ENCODE data around the gene PRSS12. TPM values are rescaled to one million over a fixed set of nuclear protein-coding genes. Genes with fewer than 3 reads are reported as not detected.

Gene PRSS12
- total RNA-seq, 1 donor from 2014 or later, result 15.0 TPM

DNA sequence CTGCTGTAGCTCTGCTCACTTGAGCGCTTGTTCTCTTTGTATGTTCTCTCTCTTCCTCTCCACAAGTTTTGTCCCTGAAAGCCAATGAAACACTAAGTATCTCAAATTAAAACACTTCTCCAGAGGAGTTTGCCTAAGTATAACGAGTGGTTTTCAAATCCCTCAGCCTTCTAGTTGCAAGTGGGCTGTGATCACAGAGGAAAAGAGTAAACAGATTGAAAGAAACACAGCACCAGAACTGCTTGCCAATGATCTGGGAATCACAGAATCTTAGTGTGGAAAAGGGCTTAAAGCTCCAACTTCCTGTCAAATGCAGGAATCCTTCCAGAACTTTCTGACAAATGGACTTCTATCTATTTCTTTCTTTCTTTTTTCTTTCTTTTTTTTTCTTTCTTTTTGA lies 4.8 kb upstream of the PRSS12 start:
- no peak for TF ChIP-seq POLR2AphosphoS5 (IDR thresholded peaks at IDR 0.05; ENCODE audit: insufficient read depth in 1 of 2, low read depth in 1 of 2)
- TF ChIP-seq POLR2A (IDR thresholded peaks at IDR 0.05), result no peak
- TF ChIP-seq, protein P1, sequence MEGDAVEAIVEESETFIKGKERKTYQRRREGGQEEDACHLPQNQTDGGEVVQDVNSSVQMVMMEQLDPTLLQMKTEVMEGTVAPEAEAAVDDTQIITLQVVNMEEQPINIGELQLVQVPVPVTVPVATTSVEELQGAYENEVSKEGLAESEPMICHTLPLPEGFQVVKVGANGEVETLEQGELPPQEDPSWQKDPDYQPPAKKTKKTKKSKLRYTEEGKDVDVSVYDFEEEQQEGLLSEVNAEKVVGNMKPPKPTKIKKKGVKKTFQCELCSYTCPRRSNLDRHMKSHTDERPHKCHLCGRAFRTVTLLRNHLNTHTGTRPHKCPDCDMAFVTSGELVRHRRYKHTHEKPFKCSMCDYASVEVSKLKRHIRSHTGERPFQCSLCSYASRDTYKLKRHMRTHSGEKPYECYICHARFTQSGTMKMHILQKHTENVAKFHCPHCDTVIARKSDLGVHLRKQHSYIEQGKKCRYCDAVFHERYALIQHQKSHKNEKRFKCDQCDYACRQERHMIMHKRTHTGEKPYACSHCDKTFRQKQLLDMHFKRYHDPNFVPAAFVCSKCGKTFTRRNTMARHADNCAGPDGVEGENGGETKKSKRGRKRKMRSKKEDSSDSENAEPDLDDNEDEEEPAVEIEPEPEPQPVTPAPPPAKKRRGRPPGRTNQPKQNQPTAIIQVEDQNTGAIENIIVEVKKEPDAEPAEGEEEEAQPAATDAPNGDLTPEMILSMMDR (IDR thresholded peaks at IDR 0.05), result no peak
- no peak overlapping the region for H3K4me3 ChIP-seq
- no peaks in the 10 kb centered on the region for H3K9me3 ChIP-seq
- no peak for DNase-seq (ENCODE audit: extremely low spot score in 2 of 2)
- peaks cover 20% of the 10 kb centered on the region for H3K4me1 ChIP-seq
- H3K36me3 ChIP-seq, result no peaks in the 10 kb centered on the region
- intact Hi-C loops (cut with DNase I), result no loop called here
- H3K27ac ChIP-seq, result peak overlapping the region; percentile 61
- no peaks in the 10 kb centered on the region for H3K27me3 ChIP-seq

DNA sequence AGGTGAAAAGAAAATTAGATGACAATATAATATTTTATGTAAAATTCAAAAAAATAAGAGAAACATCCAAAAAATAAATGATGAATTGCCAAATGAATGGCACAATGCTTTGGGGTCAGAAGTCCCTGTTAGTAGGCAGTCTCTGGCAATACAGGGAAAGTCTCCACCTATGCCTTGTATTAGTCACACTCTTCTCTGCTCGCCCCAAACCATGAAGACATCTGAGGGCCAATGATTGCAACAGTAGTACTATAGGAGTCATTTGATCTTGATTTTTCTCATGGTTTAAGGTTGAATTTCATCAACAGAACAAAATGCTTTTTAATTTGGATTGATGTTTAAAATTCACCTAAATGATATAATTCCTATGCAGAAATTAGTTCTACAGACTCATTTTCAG lies 3.9 kb upstream of the PRSS12 start:
- Histone ChIP-seq H3K9me3 (no peaks in the 10 kb centered on the region), H3K27ac (no peak overlapping the region), H3K4me3 (no peak overlapping the region), H3K4me1 (peaks cover 22% of the 10 kb centered on the region), H3K27me3 (no peaks in the 10 kb centered on the region), H3K36me3 (no peaks in the 10 kb centered on the region)
- no peak for DNase-seq (ENCODE audit: extremely low spot score in 2 of 2)
- intact Hi-C loops (cut with DNase I), result no loop called here
- no peak for TF ChIP-seq POLR2AphosphoS5 (IDR thresholded peaks at IDR 0.05; ENCODE audit: insufficient read depth in 1 of 2, low read depth in 1 of 2)
- TF ChIP-seq POLR2A (IDR thresholded peaks at IDR 0.05), result no peak
- TF ChIP-seq, protein P1 (IDR thresholded peaks at IDR 0.05), result no peak

DNA sequence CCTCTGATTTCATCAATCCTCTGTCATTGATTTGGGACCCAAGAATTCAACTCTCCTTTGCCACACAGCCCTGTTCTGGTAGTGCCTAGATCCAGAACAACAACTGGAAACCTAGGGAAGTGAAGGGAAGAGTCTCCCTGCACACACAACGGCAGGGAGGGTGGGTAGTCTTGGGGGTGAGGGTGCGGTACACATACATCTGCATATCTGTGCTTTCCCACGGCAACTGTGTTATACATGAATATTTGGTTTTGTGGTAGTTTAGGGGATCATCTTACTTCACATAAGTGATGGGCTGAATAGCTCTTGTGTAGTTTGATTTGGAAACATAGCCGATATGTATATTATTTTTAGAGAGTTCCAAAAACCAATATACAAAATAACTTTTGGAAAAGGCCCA lies 3.3 kb upstream of the PRSS12 start:
- no peaks in the 10 kb centered on the region for H3K27me3 ChIP-seq
- H3K9me3 ChIP-seq, result no peaks in the 10 kb centered on the region
- no peak for TF ChIP-seq POLR2AphosphoS5 (IDR thresholded peaks at IDR 0.05; ENCODE audit: insufficient read depth in 1 of 2, low read depth in 1 of 2)
- TF ChIP-seq POLR2A (IDR thresholded peaks at IDR 0.05), result no peak
- TF ChIP-seq, protein P1 (IDR thresholded peaks at IDR 0.05), result no peak
- no peak overlapping the region for H3K27ac ChIP-seq
- no peak for DNase-seq (ENCODE audit: extremely low spot score in 2 of 2)
- no peaks in the 10 kb centered on the region for H3K36me3 ChIP-seq
- intact Hi-C loops (cut with DNase I), result no loop called here
- no peak overlapping the region for H3K4me3 ChIP-seq
- peaks cover 22% of the 10 kb centered on the region for H3K4me1 ChIP-seq

DNA sequence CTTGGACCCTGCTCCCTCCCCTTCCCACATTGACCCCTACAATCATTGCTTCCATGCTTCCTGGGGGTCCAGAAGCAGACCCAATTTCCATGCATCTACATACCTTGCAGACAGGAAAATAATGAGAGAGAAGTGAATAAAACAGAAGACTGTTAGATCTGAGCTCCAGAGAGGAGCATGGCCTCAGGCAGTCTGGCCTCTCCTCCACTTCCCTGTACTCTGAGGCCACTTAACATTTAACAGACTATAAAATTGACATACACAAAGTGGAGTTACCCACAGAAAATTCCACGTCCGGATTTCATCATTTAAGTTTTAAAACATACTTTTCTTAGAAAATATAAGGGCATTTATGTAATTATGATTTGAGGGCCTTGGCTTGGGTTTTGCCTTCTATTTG lies 2.1 kb upstream of the PRSS12 start:
- H3K27ac ChIP-seq, result peak overlapping the region; percentile 79
- DNase-seq (ENCODE audit: extremely low spot score in 2 of 2), result no peak
- no peak for TF ChIP-seq POLR2A (IDR thresholded peaks at IDR 0.05)
- TF ChIP-seq POLR2AphosphoS5 (IDR thresholded peaks at IDR 0.05; ENCODE audit: insufficient read depth in 1 of 2, low read depth in 1 of 2), result no peak
- TF ChIP-seq, protein P1 (IDR thresholded peaks at IDR 0.05), result no peak
- H3K9me3 ChIP-seq, result no peaks in the 10 kb centered on the region
- H3K36me3 ChIP-seq, result no peaks in the 10 kb centered on the region
- intact Hi-C loops (cut with DNase I), result no loop called here
- no peaks in the 10 kb centered on the region for H3K27me3 ChIP-seq
- H3K4me1 ChIP-seq, result peaks cover 22% of the 10 kb centered on the region
- H3K4me3 ChIP-seq, result no peak overlapping the region

DNA sequence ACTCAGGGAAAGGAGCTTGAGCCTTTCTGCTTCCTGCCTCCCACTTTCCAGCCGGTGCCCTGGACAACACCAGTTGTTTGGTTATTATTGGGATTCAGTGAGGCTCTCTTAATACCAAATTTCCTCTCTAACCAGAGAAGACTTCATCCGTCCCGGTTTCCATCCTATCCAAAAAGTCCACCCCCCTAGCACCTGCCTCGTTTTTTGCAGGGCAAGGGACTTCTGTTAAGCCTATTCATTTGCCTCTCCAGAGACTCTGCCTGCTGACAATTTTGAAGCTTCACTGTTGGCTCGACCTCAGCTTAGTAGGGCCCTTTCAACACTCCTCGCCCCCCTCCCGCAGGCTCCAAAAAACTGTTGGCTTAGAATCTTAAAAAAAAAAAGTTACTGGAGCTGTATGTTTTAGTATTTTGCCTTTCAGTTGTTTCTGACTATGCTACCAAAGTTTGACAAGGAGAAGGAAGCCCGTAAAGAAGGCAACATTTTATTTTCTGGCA lies 779 bp upstream of the PRSS12 start:
- no peaks in the 10 kb centered on the region for H3K9me3 ChIP-seq
- peak overlapping the region; percentile 79 for H3K27ac ChIP-seq
- H3K4me1 ChIP-seq, result peaks cover 22% of the 10 kb centered on the region
- DNase-seq (ENCODE audit: extremely low spot score in 2 of 2), result no peak
- H3K36me3 ChIP-seq, result no peaks in the 10 kb centered on the region
- no peaks in the 10 kb centered on the region for H3K27me3 ChIP-seq
- H3K4me3 ChIP-seq, result peak overlapping the region; percentile 44 to 63
- intact Hi-C loops (cut with DNase I), result no loop called here
- TF ChIP-seq POLR2A (IDR thresholded peaks at IDR 0.05) (no peak), POLR2AphosphoS5 (IDR thresholded peaks at IDR 0.05; ENCODE audit: insufficient read depth in 1 of 2, low read depth in 1 of 2) (no peak)
- TF ChIP-seq, protein P1 (IDR thresholded peaks at IDR 0.05), result no peak

All from vagina (tissue), 2 donors.